Cardiac muscle cell (in vitro differentiated cells and primary cell): ENCODE data around the gene OSBP2. TPM values are rescaled to one million over a fixed set of nuclear protein-coding genes. Genes with fewer than 3 reads are reported as not detected.

Experiments used
- DNase-seq, 2 donors: peaks; one replicate each; pipeline versions ENCODE4 v3.0.0 to v3.0.0-alpha.2; 2010 to 2017; ENCODE audit warnings: low read depth in 1 of 2, low spot score in 1 of 2
- H3K27ac ChIP-seq: fragments of 200-600 bp; sonication (generic); 2 replicates; pipeline ENCODE4 v1.5.1; 2016
- H3K27me3 ChIP-seq: fragments of 200-600 bp; sonication (generic); 2 replicates; pipeline ENCODE4 v1.6.0; 2016; ENCODE audit warnings: control low read depth
- H3K36me3 ChIP-seq: fragments of 200-600 bp; sonication (generic); 2 replicates; pipeline ENCODE4 v1.5.1; 2016; ENCODE audit warnings: control low read depth
- H3K4me1 ChIP-seq: fragments of 200-600 bp; sonication (generic); 2 replicates; pipeline ENCODE4 v1.8.1; 2017; ENCODE audit warnings: low read depth, mild to moderate bottlenecking, mixed run types
- H3K4me3 ChIP-seq: fragments of 200-600 bp; sonication (generic); 2 replicates; pipeline ENCODE4 v1.5.1; 2016; ENCODE audit warnings: mild to moderate bottlenecking
- H3K9me3 ChIP-seq: fragments of 200-600 bp; sonication (generic); 2 replicates; pipeline ENCODE4 v1.5.1; 2017; ENCODE audit warnings: low read depth, mild to moderate bottlenecking, control low read depth
- CTCF ChIP-seq: IDR thresholded peaks from 2 replicates; pipeline ENCODE4 v1.5.1; 2012; ENCODE audit warnings: low read depth, mild to moderate bottlenecking, low read length
- polyA plus RNA-seq: library from polyadenylated mRNA; unstranded; fragments of >200 nt; fragmentation: Nextera tagmentation; extraction: Ambion mirVana; gene quantifications from 2 replicates; pipeline ENCODE4 v1.2.1, GENCODE V29; 2016
- total RNA-seq: library from RNA; depleted of rRNA; stranded (reverse); fragments of >200 nt; gene quantifications from 2 replicates; pipeline ENCODE4 v1.2.3, GENCODE V29; 2016

OSBP2 gene
- total and polyA plus RNA-seq, 2 experiments from 2014 or later: 19.4 to 32.5 TPM

- DNase-seq: peak in 1 of 2 donors; percentile 24
- Histone ChIP-seq H3K27ac (no peak overlapping the region), H3K9me3 (no peaks in the 10 kb centered on the region), H3K27me3 (no peaks in the 10 kb centered on the region), H3K4me1 (no peaks in the 10 kb centered on the region), H3K4me3 (no peak overlapping the region), H3K36me3 (no peaks in the 10 kb centered on the region)
- no peak for TF ChIP-seq CTCF
These were observed 148.6 kb downstream of the OSBP2 start for GRCh38 chr22:30843245-30843644.

- no peak overlapping the region for H3K27ac ChIP-seq
- TF ChIP-seq CTCF: no peak
- no peaks in the 10 kb centered on the region for H3K36me3 ChIP-seq
- H3K4me3 ChIP-seq: no peak overlapping the region
- no peak for DNase-seq
- H3K27me3 ChIP-seq: no peaks in the 10 kb centered on the region
- H3K9me3 ChIP-seq: no peaks in the 10 kb centered on the region
- H3K4me1 ChIP-seq: no peaks in the 10 kb centered on the region
These were observed 152.9 kb downstream of the OSBP2 start for GRCh38 chr22:30847583-30847982.

- TF ChIP-seq CTCF: no peak
- Histone ChIP-seq H3K27ac (no peak overlapping the region), H3K36me3 (no peaks in the 10 kb centered on the region), H3K9me3 (no peaks in the 10 kb centered on the region), H3K4me3 (no peak overlapping the region), H3K4me1 (no peaks in the 10 kb centered on the region), H3K27me3 (no peaks in the 10 kb centered on the region)
- no peak for DNase-seq
These were observed 160.6 kb downstream of the OSBP2 start for GRCh38 chr22:30855266-30855665.

- H3K27ac ChIP-seq: no peak overlapping the region
- H3K27me3 ChIP-seq: no peaks in the 10 kb centered on the region
- DNase-seq: no peak
- no peak for TF ChIP-seq CTCF
- no peak overlapping the region for H3K4me3 ChIP-seq
- no peaks in the 10 kb centered on the region for H3K4me1 ChIP-seq
- no peaks in the 10 kb centered on the region for H3K36me3 ChIP-seq
- H3K9me3 ChIP-seq: no peaks in the 10 kb centered on the region
These were observed 161.2 kb downstream of the OSBP2 start for GRCh38 chr22:30855677-30856518.

GRCh38 chr22:30856741-30857502 is 162.2 kb downstream of the OSBP2 start:
- no peaks in the 10 kb centered on the region for H3K27me3 ChIP-seq
- DNase-seq: no peak
- H3K27ac ChIP-seq: no peak overlapping the region
- no peaks in the 10 kb centered on the region for H3K36me3 ChIP-seq
- H3K4me3 ChIP-seq: no peak overlapping the region
- H3K4me1 ChIP-seq: no peaks in the 10 kb centered on the region
- no peak for TF ChIP-seq CTCF
- H3K9me3 ChIP-seq: no peaks in the 10 kb centered on the region
